Left ventricle myocardium inferior (tissue), 1 donor: Measurements from ENCODE around the gene TEX264. TPM values are rescaled to one million over a fixed set of nuclear protein-coding genes. Genes with fewer than 3 reads are reported as not detected.
"Not testable (repeated sequence)": the region's sequence is repeated elsewhere in the genome, so short reads cannot be mapped to it uniquely, and the experiment has no call there.

ENCODE experiments used
- DNase-seq: peaks from one replicate; pipeline ENCODE4 v3.0.0-alpha.2; 2020
- H3K27ac ChIP-seq: fragments of 200-600 bp; replicated peaks from 2 replicates; pipeline ENCODE4 v1.8.0; 2021
- H3K27me3 ChIP-seq: fragments of 200-600 bp; 2 replicates; pipeline ENCODE4 v1.8.0; 2021; ENCODE audit warnings: low read depth
- H3K36me3 ChIP-seq: fragments of 200-600 bp; 2 replicates; pipeline ENCODE4 v1.8.0; 2021
- H3K4me1 ChIP-seq: fragments of 200-600 bp; 2 replicates; pipeline ENCODE4 v1.8.0; 2021
- H3K4me3 ChIP-seq: fragments of 200-600 bp; 2 replicates; pipeline ENCODE4 v1.8.0; 2021; ENCODE audit warnings: mild to moderate bottlenecking, moderate library complexity
- H3K9me3 ChIP-seq: fragments of 200-600 bp; replicated peaks from 2 replicates; pipeline ENCODE4 v1.8.0; 2021
- intact Hi-C: fragments of 100-400 bp; cut with micrococcal nuclease; formaldehyde crosslinking; loops from one replicate; pipeline ENCODE4 v1.11.0; 2022
- total RNA-seq: library from RNA; stranded (reverse); fragmentation: NEBNext Ultra II Directional; extraction: Animal tissue kit (Norgen Biotek cat#: 25700); gene quantifications from one replicate; pipeline ENCODE4 v1.2.1, GENCODE V29; 2021
- TF ChIP-seq, protein P1 (sequence below): fragments of 200-600 bp; IDR thresholded peaks from 2 replicates; pipeline ENCODE4 v1.8.0; 2021; ENCODE audit warnings: antibody characterized with exemption, mild to moderate bottlenecking, borderline replicate concordance
- donor health status: DM: no; HTN: yes; CAD: no; lungs with severe emphysema.

The TEX264 gene
- total RNA-seq, 1 donor from 2014 or later = 33.9 TPM

DNA sequence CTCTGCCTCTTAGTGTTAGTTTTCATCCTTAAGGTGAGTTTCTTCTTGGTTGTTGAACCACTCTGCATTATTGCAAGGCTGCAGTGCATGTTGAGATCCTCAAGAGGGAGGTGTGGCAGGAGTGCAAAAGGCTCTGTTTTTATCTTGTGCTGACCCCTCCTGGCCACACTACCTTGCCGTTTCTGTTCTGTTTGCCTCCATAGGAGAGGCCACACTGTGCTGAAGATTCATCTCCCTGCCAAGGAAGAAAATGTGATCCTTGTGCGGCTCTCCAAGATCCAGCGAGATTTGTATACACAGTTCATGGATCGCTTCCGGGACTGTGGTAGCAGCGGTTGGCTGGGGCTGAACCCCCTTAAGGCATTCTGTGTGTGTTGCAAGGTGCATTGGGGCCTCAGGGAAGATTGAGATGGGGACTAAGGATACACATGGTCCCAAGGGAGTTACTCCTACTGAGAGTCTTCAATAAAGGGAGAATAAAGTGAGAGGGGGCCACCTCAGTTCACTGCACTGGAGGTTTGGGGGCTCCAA, 33.0 kb upstream of the TEX264 start:
- Histone ChIP-seq H3K4me3 (no peak overlapping the region), H3K36me3 (peaks cover 99% of the 10 kb centered on the region), H3K27ac (no peak overlapping the region), H3K4me1 (no peaks in the 10 kb centered on the region), H3K9me3 (no peaks in the 10 kb centered on the region), H3K27me3 (no peaks in the 10 kb centered on the region)
- TF ChIP-seq, protein P1, sequence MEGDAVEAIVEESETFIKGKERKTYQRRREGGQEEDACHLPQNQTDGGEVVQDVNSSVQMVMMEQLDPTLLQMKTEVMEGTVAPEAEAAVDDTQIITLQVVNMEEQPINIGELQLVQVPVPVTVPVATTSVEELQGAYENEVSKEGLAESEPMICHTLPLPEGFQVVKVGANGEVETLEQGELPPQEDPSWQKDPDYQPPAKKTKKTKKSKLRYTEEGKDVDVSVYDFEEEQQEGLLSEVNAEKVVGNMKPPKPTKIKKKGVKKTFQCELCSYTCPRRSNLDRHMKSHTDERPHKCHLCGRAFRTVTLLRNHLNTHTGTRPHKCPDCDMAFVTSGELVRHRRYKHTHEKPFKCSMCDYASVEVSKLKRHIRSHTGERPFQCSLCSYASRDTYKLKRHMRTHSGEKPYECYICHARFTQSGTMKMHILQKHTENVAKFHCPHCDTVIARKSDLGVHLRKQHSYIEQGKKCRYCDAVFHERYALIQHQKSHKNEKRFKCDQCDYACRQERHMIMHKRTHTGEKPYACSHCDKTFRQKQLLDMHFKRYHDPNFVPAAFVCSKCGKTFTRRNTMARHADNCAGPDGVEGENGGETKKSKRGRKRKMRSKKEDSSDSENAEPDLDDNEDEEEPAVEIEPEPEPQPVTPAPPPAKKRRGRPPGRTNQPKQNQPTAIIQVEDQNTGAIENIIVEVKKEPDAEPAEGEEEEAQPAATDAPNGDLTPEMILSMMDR = peak; percentile 57
- DNase-seq = no peak
- intact Hi-C loops = no loop called here

DNA sequence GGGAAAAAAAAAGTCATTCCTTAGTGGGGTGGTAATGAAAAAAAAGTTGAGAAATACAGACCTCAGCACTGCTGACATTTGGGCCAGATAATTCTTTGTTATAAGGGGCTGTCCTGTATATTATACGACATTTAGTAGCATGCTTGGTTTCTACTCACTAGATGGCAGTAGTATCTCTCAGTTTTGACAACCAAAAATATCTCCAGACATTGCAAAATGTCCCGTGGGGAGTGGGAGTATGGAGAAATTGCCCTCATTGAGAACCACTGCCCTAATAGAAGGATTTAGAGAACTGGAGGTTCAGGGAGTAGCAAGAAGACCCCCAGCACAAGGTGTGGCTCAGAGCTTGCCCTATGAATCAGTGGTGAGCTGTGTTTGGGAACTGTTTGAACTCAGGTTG, 28.6 kb upstream of the TEX264 start:
- Histone ChIP-seq H3K27me3 (no peaks in the 10 kb centered on the region), H3K36me3 (peaks cover 99% of the 10 kb centered on the region), H3K4me1 (no peaks in the 10 kb centered on the region), H3K9me3 (peaks cover 3% of the 10 kb centered on the region), H3K27ac (no peak overlapping the region), H3K4me3 (no peak overlapping the region)
- no peak for DNase-seq
- TF ChIP-seq, protein P1 = peak; percentile 49
- intact Hi-C loops = no loop called here

DNA sequence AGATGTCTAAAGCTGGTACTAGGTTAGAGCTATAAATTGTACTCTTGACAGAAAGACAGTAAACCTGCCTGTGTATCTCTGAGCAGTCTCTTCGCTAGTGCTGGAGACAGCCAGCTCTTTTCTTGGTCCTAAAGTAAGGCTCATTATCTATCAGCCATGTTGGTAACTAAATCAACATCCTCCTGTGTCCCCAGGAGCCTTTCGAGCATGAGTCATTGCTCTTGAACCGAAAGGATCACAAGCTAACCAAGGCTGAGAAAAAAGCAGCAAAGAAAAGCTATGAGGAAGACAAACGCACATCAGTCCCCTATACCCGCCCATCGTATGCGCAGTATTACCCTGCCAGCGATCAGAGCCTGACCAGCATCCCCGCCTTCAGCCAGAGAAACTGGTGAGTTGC, 25.0 kb upstream of the TEX264 start:
- no peak overlapping the region for H3K27ac ChIP-seq
- no peaks in the 10 kb centered on the region for H3K4me1 ChIP-seq
- H3K9me3 ChIP-seq = peaks cover 10% of the 10 kb centered on the region
- TF ChIP-seq, protein P1 = no peak
- no peak overlapping the region for H3K4me3 ChIP-seq
- DNase-seq = no peak
- no peaks in the 10 kb centered on the region for H3K27me3 ChIP-seq
- peaks cover 93% of the 10 kb centered on the region for H3K36me3 ChIP-seq
- intact Hi-C loops = no loop called here

DNA sequence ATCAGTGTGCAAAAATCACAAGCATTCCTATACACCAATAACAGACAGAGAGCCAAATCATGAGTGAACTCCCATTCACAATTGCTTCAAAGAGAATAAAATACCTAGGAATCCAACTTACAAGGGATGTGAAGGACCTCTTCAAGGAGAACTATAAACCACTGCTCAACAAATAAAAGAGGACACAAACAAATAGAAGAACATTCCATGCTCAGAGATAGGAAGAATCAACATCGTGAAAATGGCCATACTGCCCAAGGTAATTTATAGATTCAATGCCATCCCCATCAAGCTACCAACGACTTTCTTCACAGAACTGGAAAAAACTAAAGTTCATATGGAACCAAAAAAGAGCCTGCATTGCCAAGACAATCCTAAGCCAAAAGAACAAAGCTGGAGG, 18.9 kb upstream of the TEX264 start:
- H3K9me3 ChIP-seq, H3K4me1 ChIP-seq, intact Hi-C loops, H3K27ac ChIP-seq, DNase-seq, H3K27me3 ChIP-seq, H3K4me3 ChIP-seq: not testable (repeated sequence)
- peaks cover 50% of the 10 kb centered on the region for H3K36me3 ChIP-seq

DNA sequence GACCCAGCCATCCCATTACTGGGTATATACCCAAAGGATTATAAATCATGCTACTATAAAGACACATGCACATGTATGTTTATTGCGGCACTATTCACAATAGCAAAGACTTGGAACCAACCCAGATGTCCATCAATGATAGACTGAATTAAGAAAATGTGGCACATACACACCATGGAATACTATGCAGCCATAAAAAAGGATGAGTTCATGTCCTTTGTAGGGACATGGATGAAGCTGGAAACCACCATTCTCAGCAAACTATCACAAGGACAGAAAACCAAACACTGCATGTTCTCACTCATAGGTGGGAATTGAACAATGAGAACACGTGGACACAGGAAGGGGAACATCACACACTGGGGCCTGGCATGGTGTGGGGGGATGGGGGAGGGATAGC, 17.6 kb upstream of the TEX264 start:
- intact Hi-C loops, H3K27me3 ChIP-seq, H3K27ac ChIP-seq, H3K9me3 ChIP-seq, DNase-seq, H3K4me3 ChIP-seq, H3K4me1 ChIP-seq: not testable (repeated sequence)
- H3K36me3 ChIP-seq = peaks cover 49% of the 10 kb centered on the region

DNA sequence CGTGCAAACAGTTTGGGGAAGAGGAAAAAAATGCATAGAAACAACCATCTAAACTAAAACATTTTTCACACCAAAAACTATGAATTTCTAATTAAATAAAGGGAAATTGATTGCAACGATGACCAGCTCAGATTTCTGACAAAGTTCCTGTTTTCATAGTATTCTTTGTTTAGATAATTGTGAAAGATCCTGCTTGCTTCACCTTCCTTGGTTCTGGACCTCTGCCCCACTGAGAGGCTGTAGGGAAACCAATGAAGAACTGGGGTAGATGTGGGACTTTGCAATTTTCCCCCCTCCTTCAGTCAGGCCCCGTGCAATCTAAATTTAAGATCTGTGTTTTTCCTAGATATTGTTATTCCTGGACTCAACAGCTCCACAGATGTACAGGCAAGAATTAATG, 13.8 kb upstream of the TEX264 start:
- Histone ChIP-seq H3K4me1 (no peaks in the 10 kb centered on the region), H3K27ac (no peak overlapping the region), H3K36me3 (peaks cover 60% of the 10 kb centered on the region), H3K4me3 (no peak overlapping the region), H3K27me3 (no peaks in the 10 kb centered on the region), H3K9me3 (no peaks in the 10 kb centered on the region)
- intact Hi-C loops = no loop called here
- TF ChIP-seq, protein P1 = no peak
- DNase-seq = no peak

DNA sequence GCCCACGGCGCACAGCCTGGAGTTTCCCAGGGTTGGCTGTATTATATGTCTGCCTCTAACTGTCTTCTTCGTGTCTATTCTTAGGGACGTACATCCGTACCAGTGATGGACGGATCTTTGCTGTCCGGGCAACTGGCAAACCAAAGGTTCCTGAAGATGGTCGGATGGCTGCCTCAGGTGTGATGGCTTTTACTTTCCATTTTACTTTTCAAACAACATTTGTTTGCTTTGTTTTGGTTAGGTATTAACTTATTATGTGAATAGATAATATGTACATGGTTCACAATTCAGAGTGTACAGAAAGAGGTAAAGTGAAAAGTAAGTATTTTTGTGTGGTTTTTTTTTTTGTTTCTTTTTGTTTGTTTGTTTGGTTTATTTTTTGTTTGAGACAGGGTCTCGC, 11.1 kb upstream of the TEX264 start:
- Histone ChIP-seq H3K4me1 (no peaks in the 10 kb centered on the region), H3K9me3 (no peaks in the 10 kb centered on the region), H3K36me3 (peaks cover 71% of the 10 kb centered on the region), H3K4me3 (no peak overlapping the region), H3K27me3 (no peaks in the 10 kb centered on the region), H3K27ac (no peak overlapping the region)
- intact Hi-C loops = no loop called here
- DNase-seq = no peak
- TF ChIP-seq, protein P1 = no peak
